Amygdala (tissue), 56 donors: ENCODE measurements around the gene WDFY2.
"Not testable (repeated sequence)": the region's sequence is repeated elsewhere in the genome, so short reads cannot be mapped to it uniquely, and the experiment has no call there.

Source experiments
- DNase-seq, 56 donors: peaks; one replicate each; lab custom pipeline; 2025; lab: John Stamatoyannopoulos, UW

Gene WDFY2

DNA sequence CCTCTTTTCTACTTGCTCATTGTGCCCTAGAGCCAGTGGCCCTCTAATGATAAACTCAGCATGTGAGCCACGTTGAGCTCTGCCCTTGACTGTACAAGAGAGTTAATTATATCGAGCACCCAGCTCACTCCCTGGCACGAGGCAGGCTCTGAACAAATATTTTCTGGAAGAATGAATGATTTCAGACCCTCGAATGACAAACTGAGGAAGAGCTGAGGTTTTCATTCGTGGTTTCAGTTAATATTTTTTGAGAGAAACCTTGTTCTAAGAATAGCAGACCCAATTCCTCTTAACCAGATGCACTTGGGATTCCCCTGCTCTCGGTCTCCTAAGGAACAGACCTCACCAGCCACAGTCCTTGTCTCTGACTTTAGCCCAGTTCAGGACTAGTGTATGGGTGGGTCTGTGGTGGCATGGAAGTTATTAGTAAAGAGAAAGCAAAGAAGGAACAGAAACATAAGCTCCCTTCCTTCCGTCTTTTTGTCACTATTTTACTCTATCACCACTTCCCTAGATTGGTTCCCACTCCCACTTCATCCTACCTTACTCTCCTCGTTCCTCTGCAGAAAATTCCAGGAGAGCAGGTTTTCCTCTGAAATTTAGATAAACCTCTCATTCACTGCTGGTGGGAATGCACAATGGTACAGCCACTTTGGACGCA is 22.1 kb upstream of the WDFY2 start:
- no peak for DNase-seq

DNA sequence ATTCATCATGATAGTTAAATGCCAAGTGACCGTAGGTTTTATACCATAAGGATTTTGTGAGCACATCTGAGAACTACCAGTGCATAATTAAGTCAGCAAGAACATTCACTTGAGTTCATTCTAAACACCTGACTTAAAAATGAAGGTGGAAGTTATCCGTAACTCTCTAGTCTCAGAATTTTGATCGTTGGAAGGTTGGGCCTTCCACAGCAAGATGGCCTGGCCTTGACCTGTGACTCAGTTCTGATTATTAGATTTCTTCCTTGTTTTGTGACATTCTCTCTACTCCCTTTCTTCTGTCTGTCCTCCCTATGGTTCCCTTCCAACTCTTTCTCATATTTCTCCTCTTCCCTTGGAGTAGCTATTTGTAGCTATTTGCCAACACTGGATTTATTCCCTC is 20.0 kb upstream of the WDFY2 start:
- DNase-seq: no peak

DNA sequence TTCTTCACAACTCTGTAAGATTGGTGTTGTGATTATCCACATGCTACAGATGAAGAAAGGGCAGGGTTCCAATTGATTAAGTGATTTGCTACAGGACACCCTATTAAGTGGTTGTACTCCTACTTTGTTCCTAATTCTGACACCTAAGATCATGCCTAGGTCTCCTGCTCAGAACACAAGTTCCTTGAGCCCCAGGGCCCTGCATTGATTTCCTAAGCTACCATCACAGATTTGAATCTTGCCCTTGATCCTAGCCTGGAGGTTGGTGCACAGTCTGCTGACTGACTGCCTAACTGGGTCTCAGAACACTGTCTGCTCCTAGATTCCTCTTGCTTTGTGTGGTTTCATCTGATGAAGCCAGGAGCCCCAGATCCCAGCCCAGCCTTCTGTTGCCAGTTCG is 19.6 kb upstream of the WDFY2 start:
- no peak for DNase-seq

DNA sequence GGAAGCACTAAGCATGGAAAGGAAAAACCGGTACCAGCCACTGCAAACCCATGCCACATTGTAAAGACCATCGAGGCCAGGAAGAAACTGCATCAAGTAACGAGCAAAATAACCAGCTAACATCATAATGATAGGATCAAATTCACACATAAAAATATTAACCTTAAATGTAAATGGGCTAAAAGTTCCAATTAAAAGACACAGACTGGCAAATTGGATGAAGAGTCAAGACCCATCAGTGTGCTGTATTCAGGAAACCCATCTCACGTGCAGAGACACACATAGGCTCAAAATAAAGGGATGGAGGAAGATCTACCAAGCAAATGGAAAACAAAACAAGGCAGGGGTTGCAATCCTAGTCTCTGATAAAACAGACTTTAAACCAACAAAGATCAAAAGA is 15.3 kb upstream of the WDFY2 start:
- not testable (repeated sequence) for DNase-seq

DNA sequence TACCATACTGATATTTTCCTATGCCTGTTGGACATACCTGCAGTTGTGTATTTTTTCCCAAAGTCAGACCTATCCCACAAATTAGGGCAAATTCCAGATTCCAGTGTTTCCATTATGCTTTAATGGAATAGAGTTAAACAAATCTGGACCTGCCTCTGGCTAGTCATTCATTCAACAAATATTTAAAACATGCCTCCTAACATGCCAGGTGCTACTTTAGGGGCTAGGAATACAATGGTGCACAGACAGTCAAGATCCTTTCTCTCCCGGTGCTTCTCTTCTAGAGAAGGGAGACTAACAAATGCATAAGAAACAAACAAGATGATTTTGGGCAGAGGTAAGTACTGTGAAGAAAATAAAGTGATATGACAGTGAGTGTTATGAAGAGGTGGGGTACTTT is 7.5 kb upstream of the WDFY2 start:
- no peak for DNase-seq

DNA sequence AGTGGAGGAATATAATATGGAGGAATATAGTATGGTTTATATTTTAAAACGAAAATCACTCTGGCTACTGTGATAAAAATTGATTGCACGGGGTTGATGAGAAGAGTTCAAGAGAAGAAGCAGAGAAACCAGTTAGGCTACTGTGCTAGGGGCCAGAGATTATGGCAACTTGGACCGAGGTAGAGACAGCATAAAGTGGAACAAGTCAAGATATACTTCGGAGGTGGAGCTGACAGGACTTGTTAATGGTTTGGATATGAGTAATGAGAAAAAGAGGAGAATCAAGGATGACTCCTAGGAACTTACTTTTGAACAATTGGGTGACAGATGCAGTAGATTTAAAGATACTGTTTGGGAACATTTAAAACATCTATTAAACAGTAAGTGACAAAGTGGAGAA is 6.6 kb upstream of the WDFY2 start:
- no peak for DNase-seq

DNA sequence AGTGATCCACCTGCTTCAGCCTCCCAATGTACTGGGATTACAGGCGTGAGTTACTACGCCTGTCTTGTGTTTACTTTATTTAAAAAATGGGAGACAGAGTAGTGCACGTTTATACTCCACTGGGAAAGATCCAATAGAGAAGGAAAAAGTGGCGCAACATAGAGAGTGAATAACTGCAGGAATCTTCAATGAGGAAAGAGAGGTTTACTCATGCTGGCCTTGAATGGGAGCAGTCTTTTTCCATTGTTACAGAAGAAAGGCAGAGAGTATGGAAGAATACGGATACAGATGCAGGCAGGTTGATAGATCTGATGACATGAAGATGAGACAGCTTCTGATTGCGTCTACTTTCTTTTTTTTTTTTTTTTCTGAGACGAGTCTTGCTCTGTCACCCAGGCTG is 4.6 kb upstream of the WDFY2 start:
- DNase-seq: no peak

DNA sequence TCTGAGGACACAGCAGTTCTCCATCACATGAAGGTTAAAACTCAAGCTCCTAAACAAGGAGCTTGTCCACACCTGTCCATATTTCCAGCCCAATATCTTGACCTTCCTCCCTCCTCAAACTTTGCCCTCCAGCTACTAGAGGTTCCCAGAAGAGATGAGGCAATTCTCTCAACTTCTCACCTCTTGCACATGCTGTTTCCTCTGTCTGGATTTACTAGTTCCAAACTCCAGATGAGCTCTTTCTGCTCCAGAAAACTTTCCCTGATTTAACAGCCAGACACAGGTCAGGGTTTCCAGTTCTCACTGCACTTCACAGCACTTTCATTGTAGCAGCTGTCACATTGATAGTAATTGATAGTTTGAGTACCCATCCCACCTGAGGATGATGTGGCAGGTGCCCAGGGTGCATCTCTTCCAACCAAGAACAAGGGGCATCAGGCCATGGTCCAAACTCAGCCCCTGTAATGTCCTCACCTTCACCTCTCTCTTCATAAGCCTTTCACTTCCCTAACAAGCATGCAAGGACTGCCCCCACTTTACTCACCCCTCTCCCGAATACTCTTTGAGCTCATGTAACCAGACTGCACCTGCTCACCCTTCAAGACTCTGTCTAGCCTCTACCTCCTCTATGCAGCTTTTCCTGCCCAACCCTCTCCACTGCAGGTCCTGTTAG is 3.0 kb upstream of the WDFY2 start:
- no peak for DNase-seq

DNA sequence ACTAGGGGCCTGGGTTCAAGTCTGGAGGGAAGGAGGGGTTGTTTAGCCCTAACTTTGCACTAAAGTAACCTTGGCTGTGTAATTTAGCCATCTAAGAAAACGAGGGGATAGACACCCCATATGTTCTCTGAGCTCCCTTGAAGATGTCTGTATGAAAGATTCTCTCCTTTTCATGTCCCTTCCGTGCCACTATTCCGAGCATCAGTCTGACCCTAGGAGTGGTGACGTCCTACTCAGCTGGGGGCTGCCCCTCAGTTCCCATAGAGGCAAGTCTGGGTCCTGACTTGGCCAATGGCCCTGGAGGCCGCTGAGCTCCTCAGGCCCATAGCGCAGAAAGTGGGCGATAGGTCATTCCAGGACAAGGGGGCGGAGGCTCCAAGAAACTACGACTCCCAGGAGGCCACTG is 790 bp upstream of the WDFY2 start:
- no peak for DNase-seq

DNA sequence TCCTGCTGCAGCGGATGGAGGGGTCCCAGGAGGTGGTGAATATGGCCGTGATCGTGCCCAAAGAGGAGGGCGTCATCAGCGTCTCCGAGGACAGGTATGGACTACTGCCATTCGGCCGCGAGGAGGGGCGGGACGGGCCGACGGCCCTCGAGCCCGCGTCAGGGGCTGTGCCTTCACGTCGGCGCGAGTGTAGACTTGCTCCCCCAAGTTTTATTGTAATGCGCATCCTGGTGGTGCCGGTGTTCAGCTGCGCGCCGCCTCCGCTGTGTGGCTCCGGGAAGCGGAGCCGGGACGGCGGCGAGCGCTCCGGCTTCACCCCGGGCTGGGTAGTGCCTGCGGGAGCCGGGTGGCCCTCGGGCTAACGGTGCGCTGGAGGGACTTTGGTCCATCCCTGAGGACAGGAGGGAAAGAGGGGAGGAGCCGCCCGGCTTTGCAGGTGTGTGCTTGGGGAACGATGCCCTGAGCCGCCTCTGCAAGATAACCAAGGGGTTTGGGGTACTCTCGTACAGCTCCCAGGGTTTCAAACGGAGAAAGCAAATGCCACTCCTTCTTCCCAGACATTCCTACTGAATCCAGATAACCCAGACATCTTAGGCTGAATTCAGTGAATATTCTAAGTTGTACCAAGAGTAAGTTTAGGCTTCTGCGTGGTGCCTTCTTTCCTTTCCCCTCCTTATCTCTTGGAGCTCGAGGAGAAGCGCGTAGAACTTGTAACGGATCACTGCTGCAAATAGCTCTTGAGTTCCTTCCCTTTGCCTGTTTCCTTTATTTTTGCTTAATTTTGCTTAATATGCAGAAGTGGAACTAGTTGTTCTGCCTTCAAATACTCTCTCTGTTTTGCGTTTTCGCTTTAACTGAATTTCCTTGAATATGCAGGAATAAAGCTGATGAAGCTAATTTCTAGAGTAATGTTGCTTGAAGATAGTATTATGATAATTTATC is 740 bp downstream of the WDFY2 start:
- peak in 38 of 56 donors; percentile 8 to 77 (median 54) for DNase-seq

DNA sequence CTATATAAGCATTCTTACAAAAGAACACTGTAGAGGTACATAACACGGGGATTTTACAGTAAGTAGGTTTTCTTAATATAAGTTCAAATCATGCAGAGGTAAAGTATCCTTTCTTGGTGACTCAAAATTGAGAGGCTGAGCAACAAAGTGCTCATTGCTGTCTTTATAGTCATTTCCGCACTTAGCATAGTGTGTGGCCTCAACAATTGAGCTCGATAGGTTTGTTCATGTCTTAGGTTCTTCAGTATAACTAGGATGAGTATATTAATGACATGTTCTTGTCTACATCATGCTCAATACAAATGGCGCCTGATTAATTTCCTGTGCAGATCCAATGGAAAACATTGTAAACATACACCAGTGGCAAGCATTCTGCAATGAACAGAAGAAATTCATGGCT is 1.4 kb downstream of the WDFY2 start:
- no peak for DNase-seq

DNA sequence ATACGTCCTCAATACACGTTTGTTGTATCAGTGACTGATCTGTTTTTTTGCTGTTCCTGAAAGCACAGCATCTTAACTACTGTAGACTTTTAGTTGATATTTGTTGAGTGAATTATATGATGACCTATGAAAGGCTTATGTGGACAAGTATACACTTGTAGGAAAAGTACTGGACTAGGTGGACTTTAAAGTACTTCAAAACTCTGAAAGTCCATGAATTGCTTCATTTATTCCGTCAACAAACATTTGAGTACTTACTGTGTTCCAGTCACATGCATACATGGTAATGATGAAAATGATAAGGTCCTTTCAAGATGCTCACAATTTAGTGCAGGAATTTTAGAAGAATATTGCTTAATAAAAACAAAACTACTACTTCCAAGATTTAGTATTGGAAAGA is 3.1 kb downstream of the WDFY2 start:
- DNase-seq: no peak

DNA sequence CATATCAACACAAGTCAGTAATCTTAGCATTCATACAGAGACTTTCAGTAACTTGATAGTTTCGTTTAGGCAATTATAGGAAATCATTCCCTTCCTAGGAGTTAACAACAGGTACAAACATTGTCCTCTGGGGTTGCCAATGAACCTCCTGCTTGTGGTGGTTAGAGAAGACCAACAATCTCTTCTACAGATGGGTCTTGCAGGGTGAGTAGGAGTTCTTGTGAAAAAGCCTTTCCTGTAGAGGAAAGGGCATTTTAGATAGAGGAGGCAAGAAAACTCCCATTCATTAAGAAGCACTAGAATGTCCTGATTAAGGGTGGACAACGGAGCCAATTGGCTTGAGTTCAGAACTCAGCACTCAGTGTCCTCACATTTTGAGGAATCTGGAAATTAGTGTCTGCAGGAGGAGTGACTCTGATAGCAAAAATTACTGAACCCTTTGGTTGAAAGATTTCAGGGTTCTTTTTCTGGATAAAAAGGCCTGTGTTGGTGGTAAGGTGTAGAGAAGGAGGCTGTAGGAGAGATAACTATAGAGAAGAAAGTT is 4.2 kb downstream of the WDFY2 start:
- DNase-seq: no peak

DNA sequence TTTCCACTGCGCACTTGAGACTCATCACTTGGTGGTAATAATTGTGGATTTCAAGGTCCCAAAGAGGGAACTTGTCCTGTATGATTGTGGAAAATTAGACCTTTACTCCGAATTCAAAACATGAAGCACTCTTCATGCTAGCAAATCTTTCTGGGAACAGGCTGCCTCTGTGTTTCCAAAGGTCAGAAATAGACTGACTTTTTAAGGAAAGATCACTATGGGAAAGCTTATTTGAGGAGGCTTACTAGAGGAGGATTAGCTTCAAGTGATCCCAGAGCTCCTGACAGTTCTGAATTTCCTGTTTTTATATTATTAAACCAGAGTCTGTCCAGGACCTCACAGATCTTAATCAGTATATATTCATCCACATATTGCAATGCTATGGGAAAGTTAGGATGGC is 5.5 kb downstream of the WDFY2 start:
- DNase-seq: no peak

DNA sequence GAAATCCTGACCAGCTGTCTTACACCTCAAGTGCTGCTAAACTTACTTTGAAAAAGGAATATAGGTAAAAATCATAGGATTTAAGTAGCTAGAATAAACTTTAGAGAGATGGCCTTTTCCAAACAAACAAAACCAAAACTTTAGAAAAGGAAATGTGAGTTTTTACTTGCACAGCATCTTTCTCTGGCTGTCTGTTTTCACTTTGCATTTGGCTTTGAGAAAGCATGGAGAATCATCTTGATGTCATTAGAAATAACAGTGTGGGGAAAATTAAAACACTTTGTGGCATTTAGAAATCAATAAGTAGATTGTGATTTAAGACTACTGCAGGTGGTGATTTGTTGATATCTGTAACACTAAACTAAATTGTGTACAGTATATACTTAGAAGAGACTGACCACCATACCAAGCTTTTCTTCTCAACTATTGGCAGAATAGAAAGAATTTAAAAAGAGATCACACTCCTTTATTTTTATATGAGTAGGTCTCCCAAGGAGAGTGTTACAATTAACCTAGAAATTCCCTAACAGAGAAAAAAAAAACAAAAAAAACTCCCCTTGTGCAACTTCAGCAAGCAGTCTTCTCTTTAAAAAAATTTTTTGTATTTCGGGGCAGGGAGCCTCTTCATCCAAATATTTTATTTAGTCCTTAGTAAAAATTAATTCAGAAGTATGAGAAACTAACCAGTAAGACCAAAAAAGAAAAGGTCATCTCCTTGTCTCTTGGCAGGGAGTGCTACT is 6.1 kb downstream of the WDFY2 start:
- no peak for DNase-seq

DNA sequence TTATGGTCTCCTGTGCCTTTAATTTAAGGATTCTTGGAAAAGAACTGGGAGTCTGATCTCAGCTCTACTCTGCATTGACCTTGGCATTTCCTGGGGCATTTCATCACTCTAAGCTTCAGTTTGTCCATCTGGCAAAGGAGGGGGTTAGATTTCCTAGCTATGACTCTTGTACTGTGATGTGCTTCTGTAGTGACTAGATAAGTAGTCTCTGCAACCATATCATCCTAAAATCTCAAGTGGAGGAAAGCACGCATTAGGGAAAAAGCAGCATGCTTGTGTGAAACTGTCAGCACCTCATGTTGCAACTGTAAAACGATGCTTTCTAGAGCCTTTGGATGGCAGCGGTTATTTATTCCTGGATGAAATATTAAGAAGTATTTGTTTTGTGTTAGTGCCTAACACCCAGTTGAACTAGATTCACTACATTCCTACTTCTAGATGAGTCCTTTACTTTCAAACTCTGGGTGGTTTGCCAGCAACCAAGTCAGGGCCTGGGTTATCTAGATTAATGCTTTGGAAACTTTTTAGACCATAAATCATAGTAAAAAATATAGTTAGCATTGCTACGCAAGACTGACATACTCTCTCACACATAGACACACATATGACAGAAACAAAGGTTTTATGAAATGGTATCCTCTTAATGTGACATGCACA is 6.8 kb downstream of the WDFY2 start:
- DNase-seq: no peak

DNA sequence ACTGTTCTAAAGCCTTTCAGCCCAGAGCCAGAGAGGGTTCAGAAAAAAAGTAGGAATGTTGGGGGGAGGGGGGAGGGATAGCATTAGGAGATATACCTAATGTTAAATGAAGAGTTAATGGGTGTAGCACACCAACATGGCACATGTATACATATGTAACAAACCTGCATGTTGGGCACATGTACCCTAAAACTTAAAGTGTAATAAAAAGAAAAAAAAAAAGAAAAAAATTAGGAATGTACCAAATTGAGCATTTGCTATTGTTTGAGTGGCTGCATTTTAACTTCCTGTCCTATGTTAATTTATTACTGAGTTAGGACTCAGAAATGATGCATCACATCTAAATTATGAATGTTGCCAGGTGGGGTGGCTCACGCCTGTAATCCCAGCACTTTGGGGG is 7.7 kb downstream of the WDFY2 start:
- not testable (repeated sequence) for DNase-seq

DNA sequence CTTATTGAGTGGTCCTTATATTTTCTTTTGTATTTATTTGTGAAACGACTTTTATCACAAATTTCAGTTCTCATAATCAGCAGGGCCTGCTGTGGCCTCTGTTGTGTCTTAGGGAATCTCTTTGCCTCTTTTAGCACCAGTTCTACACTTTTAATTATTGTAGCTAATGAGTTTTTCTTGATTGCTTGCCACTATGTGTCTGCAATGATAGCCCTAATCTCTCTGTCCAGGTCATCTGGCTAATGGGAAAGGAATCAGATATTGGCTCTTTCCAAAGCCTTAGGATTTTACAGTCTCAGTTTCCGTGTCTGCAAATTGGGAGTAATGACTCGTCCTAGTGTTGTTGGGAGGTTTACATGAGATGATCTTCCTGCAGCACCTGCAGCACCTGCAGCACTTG is 10.2 kb downstream of the WDFY2 start:
- DNase-seq: no peak

DNA sequence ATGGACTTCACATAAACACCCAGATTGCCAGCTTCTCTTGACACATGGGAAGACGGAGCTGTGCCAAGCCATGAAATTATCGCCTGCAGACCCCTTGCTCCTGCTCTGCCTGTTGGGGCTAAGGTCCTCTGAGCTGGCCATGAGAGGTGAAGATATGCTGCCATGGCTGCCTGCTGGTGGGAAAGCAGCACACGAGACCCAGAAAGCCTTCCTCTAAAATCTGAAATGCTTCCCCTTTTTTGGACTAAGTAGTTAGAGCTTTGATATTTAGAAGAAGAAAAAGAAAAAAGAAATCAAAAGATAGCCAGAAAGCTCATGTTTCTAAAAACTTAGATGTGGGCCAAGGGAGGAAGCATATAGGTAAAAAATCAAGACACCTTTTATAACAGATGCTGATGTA is 11.2 kb downstream of the WDFY2 start:
- DNase-seq: no peak

DNA sequence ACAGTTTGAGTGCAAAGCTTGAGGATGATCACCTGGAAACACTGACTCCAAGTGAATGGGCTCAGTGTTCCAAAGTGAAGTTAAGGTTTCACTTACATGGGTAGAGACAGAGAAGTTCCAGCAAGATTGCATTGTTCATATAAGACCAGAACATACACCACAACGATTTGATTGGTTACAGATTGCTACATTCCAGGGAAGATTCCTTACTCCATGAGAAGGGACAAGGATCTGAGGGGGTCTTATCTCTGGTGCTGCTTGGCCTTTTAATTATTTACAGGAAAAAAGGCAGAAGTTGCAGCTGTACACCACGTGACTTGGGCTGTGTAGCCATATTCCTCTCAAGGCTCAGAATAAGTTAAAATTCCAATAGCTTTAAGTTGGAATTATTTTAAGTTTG is 12.3 kb downstream of the WDFY2 start:
- no peak for DNase-seq
